GM21717 (cell line): Measurements from ENCODE around the gene PLIN3.
"Not testable (repeated sequence)": the region's sequence is repeated elsewhere in the genome, so short reads cannot be mapped to it uniquely, and the experiment has no call there.

ENCODE experiments used
- ATAC-seq: cut with Tn5 transposase; IDR thresholded peaks from one replicate; pipeline ENCODE4 v1.9.1; 2021; ENCODE audit warnings: mild to moderate bottlenecking, moderate library complexity; ENCODE audit not compliant: unreplicated experiment

PLIN3 gene

DNA sequence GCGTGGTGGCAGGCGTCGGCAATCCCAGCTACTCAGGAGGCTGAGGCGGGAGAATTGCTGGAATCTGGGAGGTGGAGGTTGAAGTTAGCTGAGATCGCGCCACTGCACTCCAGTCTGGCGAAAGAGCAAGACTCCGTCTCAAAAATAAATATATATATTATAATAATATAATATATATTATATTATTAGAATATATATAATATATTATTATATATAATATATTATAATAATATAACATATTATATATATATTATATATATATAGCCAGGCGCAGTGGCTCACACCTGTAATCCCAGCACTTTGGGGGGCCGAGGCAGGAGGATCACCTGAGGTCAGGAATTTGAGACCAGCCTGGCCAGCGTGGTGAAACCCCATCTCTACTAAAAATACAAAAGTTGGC lies 25.5 kb upstream of the PLIN3 start:
- ATAC-seq, result not testable (repeated sequence)

DNA sequence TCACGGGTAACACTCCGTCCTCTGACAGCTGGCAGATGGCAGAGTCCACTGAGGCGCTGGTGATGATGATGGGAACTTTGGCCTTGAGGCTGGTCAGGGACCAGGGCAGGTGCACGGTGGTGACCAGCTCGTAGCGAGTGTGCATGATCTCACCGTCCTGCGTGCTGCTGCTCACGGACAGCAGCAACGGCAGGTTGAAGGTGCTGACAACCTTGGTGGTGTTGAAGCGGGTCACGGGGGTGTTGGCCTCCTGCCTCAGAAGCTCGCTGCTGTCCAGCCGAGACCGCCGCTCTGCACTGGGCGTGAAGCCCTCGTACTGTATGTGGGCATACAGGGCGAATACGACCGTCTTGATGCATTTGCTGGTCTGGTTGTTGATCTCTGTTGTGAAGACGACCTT lies 23.6 kb upstream of the PLIN3 start:
- no peak for ATAC-seq

DNA sequence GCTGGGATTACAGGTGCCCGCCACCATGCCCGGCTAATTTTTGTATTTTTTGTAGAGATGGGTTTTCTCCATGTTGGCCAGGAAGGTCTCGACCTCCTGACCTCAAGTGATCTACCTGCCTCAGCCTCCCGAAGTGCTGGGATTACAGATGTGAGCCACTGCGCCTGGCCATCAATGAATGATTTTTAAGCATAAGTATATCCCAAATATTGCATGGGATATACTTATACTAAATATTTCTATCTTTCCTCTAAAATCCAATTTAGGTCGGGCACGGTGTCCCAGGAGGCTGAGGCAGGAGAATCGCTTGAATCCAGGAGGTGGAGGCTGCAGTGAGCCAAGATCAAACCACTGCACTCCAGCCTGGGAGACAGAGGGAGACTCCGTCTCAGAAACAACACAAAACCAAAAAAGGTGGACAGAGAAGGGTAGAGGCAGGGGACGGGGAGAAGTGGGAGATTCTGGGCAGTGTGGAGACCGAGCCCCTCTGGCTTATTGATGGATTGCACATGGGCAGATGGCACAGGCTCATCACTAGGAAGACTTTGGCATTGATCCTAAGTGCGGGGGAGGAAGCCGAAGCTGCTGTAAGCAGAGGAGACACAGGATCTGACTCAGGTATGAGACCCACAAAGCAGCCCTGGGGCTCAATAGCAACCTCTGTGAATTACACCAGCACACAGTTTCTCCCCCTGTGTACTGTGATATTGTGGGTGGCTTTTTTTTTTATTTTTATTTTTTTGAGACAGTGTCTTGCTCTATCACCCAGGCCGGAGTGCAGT lies 21.8 kb upstream of the PLIN3 start:
- no peak for ATAC-seq

DNA sequence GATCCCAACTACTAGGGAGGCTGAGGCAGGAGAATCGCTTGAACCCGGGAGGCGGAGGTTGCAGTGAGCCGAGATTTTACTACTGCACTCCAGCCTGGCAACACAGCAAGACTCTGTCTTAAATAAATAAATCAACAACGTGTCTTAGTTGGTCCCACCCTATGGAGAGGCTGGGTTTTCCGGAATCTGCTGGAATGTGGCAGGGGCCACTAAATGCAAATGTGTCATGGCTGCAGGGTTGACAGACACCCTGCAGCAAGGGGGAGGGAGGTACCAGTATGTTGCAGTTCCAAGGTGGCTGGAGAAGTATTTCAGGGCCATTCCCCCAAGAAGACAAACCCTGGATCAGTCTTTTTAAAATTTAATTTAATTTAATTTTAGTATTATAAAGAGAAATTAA lies 20.3 kb upstream of the PLIN3 start:
- not testable (repeated sequence) for ATAC-seq

DNA sequence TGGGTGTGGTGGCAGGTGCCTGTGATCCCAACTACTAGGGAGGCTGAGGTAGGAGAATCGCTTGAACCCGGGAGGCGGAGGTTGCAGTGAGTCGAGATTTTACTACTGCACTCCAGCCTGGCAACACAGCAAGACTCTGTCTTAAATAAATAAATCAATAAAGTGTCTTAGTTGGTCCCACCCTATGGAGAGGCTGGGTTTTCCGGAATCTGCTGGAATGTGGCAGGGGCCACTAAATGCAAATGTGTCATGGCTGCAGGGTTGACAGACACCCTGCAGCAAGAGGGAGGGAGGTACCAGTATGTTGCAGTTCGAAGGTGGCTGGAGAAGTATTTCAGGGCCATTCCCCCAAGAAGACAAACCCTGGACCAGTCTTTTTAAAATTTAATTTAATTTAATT lies 17.5 kb upstream of the PLIN3 start:
- ATAC-seq, result not testable (repeated sequence)

DNA sequence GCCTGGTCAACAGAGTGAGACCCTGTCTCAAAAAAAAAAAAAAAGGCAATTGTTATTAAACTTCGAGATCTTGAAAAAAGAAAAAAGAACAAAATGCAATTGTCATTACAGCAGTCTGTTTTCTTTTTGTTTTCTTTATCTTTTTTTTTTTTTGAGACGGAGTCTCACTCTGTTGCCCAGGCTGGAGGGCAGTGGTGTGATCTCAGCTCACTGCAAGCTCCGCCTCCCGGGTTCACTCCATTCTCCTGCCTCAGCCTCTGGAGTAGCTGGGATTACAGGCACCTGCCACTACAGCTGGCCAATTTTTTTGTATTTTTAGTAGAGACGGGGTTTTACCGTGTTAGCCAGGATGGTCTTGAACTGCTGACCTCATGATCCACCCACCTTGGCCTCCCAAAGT lies 15.4 kb upstream of the PLIN3 start:
- ATAC-seq, result not testable (repeated sequence)

DNA sequence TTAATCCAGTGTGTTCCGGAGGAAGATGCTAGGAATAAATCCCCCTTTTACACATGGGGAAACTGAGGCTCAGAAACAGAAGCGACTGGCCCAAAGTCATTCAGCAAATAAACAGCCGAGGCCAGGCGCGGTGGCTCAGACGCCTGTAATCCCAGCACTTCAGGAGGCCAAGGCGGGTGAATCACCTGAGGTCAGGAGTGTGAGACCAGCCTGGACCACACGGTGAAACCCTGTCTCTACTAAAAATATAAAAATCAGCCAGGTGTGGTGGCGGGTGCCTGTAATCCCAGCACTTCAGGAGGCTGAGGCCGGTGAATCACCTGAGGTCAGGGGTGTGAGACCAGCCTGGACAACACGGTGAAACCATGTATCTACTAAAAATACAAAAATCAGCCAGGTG lies 11.6 kb upstream of the PLIN3 start:
- ATAC-seq, result no peak

DNA sequence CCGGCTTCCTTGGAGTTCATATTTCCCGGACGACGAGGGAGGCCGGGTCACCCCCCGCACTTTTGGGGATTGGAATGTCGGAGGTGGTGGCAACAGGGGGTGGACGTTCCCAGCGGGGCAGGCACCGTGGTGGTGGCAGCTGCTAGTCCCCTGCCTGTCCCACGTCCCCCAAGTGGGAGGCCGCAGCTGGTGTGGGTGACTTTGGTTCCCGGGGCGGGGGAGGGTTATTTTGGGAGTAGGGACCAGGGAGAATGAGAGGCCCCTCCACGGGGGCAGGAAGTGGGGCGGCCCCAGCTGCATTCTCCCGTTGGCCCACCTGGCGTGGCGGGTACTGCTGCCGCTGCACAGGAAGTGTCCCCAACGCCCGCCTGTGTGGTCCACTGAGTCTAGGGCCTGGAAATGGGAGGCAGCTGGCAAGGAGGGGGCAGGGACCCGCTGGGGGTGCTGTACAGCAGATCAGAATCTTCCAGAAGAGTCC lies 11.1 kb upstream of the PLIN3 start:
- no peak for ATAC-seq

DNA sequence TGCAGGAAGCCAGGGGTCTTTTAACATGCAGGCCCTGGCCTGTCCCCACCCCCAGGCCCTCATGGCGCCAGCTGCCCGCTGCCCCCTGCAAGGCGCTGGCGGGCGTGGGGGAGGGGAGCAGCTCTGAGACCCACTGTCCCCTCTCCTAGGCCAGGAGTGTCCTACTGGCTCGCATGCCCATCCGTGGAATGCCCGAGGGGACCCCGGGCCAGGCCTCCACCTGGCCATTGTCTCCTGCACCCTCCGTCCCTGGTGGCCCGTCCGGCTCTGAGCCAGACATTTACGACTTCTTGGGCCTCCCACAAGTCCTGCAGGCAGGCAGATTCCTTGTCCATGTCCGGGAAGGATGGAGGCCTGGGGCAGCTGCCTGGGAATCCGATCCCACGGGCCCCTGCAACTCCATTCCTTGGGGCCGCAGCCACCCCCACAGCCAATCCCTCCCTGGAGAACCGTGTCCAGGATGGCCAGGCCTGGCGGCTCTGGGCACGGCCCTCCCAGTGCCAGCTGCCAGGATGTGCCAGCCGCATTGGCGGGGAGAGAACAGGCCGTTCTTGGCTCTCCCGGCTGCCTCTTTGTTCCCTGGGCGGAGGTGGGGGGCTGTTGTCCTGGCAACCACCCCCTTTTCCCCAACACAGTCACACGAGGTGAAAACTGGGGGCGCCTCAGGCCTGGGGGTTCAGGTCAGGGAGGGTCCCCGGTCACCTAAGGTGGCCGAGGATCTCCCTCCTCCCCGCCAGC lies 10.5 kb upstream of the PLIN3 start:
- ATAC-seq, result no peak

DNA sequence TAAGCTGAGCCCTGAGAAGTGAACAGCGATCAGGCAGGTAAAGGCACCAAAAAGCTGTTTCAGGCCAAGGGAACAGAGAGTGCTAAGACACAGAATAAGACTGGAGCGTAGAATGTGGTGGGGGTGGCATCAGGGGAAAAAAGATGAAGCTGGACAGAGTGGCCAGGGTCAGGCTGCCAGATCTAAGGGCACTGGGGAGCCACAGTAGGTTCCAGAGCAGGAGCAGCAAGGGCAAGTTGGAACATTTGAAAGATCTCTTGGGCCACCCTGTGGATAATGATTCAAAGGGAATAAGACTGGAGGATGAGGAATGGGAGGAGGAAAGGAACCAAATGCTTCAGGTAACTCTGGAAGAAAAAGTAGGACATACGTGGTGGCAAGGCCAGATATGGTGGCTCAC lies 6.5 kb upstream of the PLIN3 start:
- no peak for ATAC-seq

DNA sequence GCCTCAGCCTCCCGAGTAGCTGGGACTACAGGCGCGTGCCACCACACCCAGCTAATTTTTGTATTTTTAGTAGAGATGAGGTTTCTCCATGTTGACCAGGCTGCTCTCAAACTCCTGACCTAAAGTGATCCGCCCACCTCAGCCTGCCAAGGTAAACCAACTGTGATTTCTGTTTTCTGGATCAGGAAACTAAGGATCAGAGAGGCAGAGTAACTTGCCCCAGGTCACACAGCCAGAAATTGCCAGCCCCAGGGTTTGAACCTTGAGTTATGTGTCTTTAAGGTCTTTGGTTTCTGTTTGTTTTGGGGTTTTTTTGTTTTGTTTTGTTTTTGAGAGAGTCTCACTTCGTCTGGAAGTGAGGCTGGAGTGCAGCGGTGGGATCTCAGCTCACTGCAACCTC lies 4.2 kb upstream of the PLIN3 start:
- no peak for ATAC-seq

DNA sequence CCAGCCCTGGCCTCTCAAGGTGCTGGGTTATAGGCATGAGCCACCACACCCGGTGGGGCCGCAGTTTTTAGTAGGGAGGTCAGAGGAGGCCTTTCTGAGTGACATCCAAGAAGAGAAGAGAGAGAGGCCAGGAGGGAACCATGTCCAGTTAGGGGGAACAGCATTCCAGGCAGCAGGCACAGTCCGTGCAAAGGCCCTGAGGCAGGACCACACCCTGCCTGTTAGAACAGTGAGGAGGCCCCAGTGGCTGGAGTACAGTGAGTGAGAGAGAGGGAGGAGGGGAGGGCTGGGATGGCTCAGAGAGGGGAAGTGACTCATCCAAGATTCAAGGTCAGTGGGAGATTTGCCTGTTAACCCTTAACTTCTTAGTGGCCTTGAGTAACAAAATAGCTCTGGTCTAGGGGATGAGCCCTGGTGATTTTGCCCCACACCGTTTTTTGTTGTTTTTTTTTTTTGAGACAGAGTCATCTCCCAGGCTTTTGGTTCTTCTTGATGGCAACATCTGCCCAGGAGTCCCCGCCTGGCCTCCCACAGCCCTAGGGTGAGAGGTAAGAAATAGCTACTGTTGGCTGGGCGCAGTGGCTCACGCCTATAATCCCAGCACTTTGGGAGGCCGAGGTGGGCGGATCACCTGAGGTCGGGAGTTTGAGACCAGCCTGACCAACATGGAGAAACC lies 2.7 kb upstream of the PLIN3 start:
- ATAC-seq, result no peak

DNA sequence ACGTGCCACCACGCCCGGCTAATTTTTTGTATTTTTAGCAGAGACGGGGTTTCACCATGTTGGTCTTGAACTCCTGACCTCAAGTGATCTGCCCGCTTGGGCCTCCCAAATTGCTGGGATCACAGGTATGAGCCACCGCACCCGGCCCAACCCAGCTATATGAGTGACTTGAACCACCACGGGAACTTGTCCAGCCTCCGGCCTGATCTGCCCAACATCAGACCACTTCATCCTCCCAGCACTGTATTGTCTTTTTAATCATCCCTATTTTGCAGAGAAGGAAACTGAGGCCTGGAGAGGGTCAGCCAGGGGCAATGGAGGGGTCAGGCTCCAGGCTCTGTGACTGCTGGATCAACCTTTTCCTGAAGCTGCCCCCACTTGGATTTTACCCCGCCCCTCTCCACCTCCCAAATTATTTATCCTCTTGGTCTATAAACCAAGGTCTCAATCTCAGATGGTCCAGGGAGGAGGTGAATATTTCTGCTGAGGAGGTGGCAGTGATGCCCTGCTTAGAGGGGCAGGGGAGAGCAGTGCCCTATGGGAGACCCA lies 893 bp upstream of the PLIN3 start:
- no peak for ATAC-seq

DNA sequence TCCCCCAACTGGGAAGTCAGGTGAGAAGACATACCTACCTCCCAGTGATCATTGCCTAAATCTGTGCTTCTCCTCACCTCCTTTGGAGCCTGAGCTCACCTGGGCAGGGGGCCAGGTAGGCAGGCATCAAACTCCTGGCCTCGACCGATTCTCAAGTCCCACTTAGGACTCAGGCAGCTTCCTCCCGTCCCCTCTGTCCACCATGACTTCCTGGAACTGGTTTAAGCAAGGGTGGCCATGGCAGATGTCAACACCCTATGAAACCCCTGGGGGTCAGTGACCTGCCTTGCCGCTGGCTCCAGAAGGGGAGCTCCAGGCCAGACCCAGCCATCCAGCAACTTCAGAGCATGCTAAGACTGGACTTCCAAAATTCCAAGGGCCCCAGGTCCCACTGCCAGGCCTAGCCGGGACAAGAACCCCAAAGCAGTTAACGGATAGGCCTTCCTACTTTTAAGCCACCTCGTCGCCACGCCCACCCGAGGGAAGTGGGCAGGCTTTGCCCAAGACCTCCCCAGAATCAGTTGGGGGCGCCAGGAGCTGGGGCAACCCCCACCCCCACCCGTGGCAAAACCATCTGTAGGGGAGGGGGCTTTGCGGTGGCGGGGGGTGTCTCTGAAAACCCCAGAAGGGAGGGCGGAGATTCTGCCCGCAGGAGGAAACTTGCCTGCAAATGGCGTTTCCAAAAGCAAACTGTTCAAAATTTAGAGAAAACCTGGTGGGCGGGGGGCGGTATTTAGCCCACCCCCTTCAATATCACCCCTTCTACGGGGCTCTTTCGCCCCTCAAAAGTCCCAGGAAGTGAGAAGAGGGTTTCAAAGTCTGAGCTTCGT lies 657 bp downstream of the PLIN3 start:
- ATAC-seq, result no peak

DNA sequence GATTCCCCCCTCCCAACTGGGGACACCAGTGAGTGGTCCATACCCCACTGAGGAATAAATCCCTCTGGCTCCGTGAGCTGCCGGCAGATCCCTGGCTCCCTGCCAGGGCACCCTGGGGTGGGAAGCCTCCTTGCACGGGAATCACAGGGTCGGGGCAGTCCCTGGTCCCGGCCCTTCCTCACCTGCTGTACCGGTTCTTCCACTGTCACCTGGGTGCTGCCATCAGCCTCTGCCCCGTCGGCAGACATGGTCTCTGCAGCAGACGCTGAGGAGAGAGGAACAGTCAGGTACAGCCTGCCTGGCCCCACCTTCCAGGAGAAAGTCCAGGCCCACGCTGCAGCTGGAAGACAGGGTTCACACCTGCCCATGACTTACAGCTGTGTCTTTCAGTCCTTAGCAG lies 6.3 kb downstream of the PLIN3 start:
- ATAC-seq, result no peak

DNA sequence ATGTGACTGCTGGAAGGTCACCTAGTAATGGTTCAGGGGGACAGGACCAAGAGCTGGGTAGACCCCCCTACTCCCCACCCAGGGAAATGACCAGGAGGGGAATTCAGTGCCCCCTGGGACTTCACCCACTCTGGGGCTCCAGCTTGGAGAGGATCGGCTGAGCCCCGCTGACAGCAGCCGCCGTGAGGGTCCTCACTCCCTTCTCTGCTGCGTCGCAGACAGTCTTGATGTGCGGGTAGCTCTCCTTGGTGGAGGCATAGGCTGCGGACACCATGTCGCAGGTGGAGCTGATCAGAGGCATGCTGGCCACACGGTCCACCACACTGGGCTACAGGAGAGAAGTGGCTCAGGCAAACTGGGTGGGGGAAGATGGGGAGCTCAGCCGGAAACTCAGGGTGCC lies 7.8 kb downstream of the PLIN3 start:
- no peak for ATAC-seq

DNA sequence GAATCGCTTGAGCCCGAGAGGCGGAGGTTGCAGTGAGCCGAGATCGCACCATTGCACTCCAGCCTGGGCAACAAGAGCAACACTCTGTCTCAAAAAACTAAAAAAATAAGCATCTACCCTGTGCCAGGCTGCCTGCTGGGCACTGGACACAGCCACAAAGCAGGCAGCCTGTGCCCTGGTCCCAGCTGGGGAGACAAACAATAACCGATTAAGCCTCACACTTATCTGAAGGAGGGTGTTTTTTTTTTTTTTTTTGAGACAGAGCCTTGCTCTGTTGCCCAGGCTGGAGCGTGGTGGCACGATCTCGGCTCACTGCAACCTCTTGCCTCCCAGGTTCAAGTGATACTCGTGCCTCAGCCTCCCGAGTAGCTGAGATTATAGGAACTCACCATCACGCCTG lies 11.0 kb downstream of the PLIN3 start:
- ATAC-seq, result not testable (repeated sequence)

DNA sequence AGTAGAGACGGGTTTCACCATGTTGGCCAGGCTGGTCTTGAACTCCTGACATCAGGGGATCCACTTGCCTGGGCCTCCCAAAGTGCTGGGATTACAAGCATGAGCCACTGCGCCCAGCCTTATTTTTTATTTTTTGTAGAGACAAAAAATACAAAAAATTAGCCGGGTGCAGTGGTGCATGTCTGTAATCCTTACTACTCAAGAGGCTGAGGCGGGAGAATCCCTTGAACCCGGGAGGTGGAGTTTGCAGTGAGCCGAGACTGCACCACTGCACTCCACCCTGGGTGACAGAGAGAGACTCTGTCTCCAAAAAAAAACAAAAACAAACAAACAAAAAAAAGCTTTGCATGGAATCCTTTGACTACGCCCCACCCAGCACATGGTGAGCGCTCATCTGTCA lies 14.0 kb downstream of the PLIN3 start:
- not testable (repeated sequence) for ATAC-seq

DNA sequence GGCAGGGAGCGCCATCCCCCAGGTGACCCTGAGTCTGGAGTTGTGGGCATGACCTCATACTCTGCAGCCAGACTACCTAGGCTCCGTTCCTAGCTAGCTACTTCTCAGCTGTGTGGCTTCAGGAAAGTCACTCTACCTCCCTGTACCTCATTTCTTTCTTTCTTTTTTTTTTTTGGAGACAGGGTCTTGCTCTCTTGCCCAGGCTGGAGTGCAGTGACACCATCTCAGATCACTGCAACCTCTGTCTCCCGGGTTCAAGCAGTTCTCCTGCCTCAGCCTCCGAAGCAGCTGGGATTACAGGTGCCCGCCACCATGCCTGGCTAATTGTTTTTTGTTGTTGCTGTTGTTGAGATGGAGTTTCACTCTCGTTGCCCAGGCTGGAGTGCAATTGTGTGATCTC lies 15.0 kb downstream of the PLIN3 start:
- ATAC-seq, result no peak

DNA sequence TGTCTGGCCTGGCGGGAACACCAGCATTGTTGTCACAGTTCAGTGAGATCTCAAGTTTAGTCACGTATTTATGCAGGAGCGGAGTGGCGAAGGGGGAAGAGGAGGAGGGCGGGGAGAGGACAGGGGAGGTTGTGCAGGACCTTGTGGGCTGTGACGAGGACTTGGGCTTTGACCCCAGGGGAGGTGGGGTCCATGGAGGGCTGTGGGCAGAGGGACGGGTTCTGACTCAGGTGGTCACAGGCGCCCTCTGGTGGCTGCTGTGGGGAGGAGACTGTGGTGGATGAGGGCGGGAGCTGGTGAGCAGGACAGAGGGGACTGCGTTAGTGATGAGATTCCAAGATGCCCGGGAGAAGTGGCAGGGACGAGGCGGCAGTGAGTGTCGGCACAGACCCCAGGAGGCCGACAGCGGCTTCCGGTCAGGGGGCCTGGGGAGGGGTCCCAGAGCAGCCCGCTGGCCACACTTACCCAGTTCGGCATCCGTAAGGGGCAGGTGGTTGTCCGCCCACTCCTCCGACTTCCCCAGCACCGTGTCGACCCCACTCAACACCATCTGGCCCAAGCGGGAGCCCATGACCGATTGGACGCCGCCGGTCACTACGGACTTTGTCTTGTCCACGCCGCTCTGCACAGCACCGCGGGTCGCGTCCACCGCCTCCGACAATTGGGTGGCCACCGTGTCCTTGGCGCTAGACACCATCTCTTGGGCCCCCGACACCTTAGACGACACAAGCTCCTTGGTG lies 15.7 kb downstream of the PLIN3 start:
- ATAC-seq, result no peak
